GM18520 (cell line): Measurements from ENCODE around the gene PSMB4.
"Not testable (repeated sequence)": the region's sequence is repeated elsewhere in the genome, so short reads cannot be mapped to it uniquely, and the experiment has no call there.

Experiments used
- ATAC-seq: cut with Tn5 transposase; IDR thresholded peaks from one replicate; pipeline ENCODE4 v1.9.1; 2021; ENCODE audit not compliant: unreplicated experiment

PSMB4 gene

DNA sequence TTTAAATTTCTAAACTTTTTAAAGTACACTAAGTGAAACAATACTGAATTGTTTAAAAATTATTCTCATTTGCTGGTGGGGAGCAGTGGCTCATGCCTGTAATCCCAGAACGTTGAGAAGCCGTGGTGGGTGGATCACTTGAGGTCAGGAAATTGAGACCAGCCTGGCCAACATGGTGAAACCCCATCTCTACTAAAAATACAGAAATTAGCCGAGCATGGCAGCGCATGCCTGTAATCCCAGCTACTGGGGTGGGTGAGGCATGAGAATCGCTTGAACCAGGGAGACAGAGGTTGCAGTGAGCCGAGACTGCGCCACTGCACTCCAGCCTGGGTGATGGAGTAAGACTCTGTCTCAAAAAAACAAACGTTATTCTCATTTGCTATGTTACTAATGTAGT is 38.0 kb downstream of the PSMB4 start:
- not testable (repeated sequence) for ATAC-seq

DNA sequence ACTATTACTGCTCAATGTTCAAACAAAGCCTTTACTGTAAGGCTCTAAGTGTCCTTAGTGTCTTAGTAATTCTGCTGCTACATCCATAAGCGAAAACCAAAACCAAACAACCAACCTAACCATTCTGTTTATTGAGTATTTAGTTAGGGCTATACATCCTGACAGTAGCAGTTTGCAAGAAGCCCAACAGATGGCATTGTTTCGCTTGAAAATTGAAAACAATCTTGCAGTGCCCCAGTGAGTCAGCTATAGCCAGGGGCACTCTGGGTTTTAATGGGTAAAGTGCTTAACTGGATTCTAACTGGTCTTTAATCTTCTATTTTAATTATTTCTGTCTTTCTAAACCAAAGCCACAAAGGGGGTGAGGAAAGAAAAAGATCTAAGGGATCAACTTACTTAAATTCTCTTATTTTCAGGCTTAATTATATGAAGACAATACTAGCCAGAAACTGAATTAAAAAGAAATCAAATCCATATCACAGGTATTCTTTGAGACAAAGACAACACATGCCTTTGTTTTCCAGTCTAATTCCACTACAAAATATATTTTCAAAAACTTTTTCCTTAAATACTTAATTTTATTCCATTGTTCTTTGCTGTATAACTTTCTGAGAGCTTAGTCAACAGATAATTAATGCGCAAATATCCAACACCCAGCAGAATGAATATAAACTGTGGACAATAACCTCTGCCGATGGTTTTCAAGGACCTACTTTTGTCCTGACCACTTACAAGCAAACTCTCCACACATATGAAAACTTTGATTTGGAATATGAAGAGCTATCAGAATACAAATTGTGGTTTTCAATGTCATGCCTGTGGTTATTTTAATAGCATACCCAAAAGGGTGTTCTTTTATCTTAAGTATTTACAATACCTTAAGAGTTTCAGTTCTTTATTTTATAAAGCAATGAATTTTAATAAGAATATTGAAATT is 44.7 kb downstream of the PSMB4 start:
- peak; percentile 79 for ATAC-seq

DNA sequence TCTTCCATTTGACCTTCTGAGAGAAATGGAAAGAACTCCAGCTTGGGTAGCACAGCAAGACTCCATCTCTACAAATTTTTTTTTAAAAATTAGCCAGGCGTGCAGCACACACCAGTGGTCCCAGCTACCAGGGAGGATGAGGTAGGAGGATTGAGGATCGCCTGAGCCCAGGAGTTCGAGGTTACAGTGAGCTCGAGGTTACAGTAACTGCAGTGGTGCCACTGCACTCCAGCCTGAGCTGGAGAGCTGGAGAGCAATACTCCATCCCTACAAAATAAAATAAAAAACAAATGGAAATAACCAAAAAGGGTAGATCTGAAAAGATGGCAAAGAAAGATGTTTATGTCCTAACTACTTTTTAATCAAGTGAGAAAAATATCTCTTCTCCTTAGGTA is 45.4 kb downstream of the PSMB4 start:
- ATAC-seq = no peak

DNA sequence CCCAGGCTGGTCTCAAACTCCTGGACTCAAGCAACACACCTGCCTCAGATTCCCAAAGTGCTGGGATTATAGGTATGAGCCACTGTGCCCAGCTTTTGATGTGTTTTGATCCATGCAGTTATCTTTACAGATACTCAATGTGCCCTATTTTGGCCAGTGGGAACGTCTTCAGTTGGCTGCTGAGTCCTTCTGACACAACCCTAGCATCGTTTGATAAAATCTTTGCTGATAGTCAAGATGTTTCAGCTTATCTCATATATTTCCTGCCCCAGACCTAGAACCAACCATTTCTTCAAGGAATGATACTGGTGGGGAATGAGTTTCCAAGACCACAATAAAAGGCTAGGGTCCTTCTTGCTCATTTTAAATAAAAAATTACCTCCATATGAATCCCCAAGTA is 48.3 kb downstream of the PSMB4 start:
- ATAC-seq = no peak
